GM18508 (cell line): ENCODE measurements around the gene FAR2.
"Not testable (repeated sequence)": the region's sequence is repeated elsewhere in the genome, so short reads cannot be mapped to it uniquely, and the experiment has no call there.

Experiments used
- ATAC-seq: cut with Tn5 transposase; IDR thresholded peaks from one replicate; pipeline ENCODE4 v1.9.1; 2021; ENCODE audit warnings: moderate number of reproducible peaks; ENCODE audit not compliant: insufficient read depth, unreplicated experiment

The FAR2 gene

DNA sequence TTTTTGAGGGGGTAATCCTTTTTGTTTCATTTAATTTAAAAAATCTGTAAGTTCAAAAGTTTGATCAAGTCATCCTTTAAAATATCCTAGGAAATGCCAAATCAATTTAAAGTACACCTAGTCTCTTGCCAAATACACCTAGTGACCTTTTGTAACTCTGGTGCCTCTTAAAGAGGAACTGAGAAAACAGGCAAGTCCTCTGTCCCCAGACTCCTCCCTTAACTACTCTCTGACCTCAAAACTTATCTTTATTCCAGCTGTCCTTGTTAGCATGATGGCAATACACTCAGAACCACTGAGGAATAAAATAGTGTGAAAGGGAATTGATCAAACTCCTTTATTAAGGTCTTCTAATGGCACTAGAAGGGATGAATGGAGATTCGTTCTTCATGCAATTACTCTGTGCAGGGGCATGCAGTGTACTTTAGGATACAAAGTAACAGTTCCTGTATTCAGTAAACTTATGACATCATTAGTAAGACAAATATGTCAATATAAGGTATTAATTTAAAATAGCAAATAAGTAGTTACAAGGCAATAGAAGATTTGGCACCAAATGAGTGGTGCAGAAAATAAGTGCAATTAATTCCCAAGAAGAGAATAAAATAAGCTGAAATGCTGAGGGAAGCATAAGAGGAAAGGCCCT lies 3.3 kb downstream of the FAR2 start:
- ATAC-seq, result peak; percentile 74

DNA sequence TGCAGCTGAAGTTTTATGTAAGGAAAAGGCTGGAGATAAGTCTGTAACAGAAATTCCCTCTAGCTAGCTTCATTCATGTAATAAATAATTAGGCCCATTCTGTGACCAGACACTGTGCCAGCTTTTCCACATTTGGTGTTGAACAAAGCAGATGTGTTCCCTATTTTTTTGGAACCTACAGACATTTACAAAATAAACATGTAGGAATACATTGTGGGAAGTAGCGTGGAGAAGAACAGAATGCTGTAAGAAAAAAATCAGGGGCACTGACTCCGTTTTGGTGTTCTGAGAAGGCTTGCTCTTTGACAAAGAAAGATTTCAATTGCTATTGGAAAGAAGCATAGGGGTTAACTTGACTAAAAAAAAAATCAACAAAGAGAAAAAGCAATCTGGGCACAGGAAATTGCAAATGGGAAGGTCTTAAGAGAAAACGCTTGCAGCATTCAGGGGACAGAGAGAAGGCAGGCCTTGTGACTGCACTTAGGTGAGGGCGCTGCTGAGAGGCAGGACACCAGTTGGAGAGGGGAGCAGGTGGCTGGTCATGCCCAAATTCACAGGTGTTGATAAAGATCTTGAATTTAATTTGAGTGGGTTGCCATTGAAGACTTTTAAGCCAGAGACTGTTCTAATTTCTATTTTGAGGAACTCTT lies 4.0 kb downstream of the FAR2 start:
- ATAC-seq, result no peak

DNA sequence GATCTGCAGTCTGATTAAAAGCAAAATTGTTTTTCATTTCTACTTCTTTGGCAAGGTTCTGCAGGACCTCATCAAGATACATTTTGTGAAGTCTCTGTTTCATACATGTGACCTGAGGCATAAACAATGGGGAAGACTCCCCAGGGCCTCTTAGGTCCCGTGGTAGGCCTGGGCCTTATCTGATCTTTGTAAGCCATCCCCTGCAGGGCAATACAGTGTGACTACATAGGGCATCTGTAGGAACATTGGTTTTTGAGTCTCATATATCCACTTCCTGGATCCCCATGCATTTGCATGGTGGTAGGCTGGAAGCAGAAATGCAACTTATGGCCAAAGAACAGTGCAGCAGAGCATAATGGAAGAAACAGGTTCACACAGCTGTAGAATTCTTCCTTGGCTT lies 6.0 kb downstream of the FAR2 start:
- no peak for ATAC-seq

DNA sequence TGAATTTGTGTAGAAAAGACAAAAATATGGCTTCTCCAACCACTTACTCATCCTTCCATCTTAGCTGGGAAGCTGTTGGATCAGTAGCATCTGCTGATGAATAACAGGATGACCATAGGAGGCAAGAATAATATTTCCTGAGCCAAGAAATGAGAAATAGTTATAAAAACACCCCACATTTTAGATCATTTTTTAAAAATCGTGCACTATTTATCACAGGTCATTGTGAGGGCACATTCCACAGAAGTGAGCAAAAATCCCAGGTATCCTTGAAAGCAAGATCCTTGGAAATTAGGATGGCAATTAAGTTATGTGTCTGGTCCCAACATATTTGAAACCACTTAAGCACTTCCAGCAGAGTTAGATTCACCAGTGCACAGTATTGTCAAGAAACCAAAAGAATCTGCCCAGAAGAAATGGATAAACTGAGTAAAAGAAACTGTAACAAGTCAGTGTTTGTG lies 8.4 kb downstream of the FAR2 start:
- ATAC-seq, result no peak

DNA sequence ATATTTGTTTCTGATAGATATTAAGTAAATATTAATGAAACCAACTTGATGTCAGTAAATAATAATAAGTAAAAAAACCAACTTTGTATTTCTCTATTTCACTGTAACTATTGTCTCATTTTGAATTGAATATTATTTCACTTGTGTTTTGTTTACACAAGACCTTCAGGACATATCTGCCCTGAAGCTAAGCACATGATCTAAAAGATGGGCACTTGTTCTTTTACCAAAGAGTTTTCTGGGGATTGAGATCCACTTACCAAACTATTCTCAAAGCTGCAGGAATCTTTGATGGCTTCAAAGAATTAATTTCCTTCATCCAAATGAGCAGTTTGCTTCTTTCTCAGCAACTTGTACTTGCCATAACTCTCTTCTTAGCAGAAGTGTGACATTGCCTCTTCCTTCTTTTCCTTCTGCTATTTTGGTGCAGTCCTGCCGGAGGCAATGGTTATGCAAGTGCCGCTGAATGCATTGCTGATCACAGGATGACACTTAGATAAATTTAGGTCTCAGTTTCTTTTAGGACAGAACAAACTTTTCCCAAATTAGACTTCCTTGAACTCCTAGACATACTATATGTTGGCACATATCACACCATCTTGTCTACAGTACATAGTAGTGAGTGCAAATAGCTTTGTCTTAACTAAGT lies 9.2 kb downstream of the FAR2 start:
- no peak for ATAC-seq

DNA sequence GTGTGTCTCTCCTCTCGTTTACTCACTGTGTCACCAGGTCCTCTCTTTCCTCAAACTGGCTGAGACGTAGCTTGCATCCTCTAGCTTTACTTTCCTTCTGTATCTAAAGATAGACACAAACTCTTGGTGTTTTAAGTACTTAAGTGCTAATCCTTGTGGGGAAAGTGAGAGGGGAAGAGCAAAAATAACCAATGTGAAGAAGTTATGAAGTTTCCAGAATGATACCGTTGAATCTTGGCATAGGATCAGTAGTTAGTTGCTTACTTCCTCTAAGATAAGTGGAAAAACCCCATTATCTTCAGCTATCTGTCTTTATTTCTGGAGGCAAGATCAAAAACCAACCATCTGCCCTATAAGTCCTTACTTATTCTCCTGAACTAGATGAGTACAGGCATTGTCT lies 10.6 kb downstream of the FAR2 start:
- no peak for ATAC-seq

DNA sequence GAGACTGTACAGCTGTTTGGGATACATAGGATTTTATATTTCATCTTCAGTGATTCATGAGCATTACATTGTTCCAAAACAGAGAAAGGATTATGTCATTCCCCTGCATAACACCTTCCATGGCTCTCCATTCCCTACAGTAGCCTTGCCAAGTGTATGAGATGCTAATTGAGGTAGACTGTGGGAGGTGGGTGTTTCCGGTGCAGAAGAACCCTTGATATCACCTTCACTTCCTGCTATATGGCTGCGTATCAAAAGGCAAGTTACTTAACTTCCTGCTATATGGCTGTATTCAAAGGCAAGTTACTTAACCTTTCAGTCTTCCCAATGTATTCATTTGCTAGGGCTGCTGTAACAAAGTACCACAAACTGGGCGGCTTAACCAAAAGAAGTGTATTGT lies 11.2 kb downstream of the FAR2 start:
- no peak for ATAC-seq

DNA sequence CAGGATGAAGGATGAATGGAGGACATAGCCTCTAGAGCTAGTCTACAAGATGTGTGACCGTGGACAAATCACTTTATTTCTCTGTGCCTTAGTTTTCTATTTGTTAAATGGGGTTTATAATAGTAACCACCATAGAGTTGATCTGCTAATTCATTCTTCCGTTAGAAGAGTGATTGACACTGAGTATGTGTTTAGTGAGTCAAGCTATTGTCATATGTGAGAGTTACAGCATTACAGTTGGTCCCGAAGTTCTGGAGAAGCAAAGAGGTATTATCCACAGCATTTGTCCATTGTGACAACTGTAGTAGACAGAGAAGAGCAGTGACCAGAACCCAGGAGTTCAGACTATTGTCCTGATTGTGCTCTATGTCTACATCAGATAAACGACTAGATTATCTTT lies 14.1 kb downstream of the FAR2 start:
- ATAC-seq, result no peak

DNA sequence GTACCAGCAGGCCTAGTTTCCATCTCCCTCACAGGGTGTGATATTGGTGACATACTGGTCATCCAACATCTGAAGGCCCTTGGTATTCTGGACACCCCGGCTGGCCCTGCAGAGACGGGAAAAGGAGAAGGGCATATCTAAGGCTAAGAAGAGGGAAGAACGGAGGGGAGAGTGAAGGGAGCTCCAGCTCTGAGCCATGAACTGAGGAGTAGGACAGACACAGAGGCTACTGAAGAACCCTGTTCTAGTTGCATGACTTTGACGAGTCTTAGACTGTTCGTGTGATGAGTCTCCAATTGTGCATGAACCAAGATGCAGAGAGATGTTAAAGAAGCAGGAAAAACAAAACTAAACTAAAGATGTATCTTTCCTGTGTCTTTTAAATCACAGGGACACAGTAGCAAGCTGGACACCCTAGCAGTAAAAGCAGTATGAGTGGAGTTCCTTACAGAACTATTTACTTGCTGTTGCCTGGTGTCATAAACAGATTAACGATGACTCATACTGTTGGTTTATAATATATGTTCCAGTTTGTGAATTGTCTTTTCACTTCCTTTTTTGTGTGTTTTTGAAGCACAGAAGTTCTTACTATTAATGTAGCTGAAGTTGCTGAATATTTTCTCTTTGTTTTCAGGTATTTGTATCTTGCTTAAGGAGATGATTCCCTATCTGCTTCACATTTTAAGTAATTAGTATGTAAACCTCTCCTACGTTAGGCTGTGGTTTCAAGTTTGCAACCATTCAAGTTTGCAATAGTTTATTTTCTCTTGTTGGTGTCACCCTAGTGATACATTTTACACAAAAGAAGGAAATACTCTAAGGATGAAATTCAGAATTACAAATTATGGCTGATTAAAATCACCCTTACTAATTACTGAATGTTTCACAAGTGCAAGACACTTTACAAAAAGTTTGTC lies 15.7 kb downstream of the FAR2 start:
- peak; percentile 100 for ATAC-seq

DNA sequence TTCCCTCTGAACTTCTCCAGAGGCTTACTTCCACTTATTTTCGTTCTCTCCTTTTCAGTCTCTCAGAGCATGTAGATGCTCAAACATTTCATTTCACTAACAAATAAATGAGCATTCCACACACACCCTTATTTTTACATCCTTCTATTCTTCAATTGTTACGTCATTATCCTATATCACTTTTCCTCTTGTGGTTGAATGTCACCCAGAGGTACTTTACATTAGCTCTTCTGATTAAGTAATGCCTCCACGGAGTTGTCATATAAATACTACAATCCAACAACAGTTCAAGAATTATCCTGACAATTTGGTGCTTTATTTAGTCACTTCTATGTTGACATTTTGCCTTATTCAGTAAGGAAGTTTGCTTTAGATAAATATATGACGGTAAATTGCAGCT lies 18.4 kb downstream of the FAR2 start:
- ATAC-seq, result no peak

DNA sequence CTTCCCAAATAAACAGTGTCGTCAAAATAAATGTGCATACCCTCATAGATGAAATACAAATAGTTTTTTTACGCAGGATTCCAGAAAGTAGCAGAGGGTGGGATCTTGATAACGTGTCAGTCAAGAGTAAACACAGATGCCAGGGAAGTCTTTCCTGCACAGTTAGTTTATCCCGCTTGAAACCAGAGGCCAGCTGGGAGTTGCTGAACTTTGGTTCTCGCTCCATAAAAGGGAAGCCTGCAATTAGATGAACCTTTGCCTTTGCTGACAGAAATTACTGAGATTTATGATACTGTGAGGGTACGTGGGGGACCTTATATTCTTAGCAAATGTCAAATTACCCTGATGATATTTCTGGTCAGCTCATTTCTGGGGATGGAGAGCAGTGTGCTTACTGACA lies 18.9 kb downstream of the FAR2 start:
- ATAC-seq, result no peak

DNA sequence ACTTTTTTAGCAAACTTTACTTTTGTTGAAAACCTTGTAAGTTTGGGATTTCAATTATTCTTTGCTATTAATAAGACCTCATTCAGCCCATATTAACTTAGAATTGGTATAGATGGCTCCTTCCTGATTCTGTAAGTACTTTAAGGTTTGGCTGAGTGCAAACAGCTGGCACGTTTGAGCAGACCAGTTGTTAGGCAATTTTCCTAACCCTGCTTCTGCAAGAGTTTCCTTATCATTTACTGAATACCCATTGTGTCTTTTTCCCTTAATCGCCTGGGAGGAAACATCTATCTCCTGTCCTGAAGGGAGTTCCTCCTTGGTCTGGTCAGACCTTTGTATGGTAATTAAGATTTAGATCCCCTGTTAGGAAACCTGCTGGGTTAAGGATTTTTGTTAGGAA lies 20.9 kb downstream of the FAR2 start:
- not testable (repeated sequence) for ATAC-seq

DNA sequence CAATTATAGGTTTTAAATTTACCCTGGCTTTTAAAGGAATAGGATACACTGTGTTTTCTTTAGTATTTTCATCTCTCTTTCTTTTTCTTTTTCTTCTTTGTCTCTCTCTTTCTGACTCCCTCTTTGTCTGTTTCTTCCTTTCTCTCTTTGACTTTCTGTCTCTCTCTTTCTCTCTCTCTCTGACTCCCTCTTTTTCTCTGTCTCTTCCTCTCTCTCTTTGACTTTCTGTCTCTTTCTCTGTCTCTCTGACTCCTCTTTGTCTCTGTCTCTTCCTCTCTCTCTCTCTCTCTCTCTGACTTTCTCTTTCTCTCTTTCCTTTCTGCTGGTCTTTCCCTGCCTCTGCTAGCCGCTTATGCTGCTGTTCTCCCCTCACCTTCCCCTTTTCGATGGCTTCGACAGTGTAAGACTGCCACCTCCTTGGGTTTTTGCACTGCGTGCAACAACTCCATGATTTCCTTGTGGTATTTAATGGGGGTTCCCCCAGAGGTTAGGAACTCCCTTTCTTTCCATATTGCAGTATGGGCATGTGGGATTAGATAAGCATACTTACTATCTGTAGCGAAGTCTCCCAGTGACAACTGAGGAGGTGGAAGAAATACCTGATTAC lies 21.5 kb downstream of the FAR2 start:
- not testable (repeated sequence) for ATAC-seq

DNA sequence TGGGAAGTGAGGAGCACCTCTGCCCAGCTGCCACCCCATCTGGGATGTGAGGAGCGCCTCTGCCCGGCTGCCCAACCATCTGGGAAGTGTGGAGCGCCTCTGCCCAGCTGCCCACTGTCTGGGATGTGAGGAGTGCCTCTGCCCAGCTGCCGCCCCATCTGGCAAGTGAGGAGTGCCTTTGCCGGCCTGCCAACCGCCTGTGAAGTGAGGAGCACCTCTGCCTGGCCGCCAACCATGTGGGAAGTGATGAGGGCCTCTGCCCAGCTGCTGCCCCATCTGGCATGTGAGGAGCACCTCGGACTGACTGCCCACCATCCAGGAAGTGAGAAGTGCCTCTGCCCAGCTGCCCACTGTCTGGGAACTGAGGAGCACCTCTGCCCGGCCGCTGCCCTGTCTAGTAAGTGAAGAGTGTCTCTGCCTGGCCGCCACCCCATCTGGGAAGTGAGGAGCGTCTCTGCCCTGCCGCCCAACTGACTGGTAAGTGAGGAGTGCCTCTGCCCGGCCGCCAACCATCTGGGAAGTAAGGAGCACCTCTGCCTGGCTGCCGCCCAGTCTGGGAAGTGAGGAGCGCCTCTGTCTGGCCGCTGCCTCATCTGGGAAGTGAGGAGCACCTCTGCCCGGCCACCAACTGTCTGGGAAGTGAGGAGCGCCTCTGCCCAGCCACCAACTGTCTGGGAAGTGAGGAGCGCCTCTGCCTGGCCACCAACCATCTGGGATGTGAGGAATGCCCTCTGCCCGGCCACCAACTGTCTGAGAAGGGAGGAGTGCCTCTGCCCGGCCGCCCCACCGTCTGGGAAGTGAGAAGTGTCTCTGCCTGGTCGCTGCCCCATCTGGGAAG lies 22.6 kb downstream of the FAR2 start:
- no peak for ATAC-seq

DNA sequence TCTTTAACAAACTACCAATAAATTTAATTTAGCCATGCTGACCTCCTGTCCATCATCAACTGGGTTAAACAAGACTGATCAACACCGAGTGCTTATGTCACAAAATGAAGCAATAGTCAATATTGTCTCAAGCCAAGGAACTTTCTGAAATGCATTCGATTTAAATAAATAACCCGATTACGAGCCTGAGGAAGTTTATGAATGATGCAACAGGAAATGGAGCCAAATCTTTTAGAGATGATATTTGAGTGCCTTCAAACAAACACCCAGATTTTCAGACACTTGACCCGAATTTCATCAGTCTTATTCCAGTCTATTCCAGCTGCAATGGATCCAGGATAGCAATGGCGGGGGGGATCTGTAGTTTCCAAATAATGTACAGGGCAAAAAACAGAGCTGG lies 27.9 kb downstream of the FAR2 start:
- no peak for ATAC-seq

DNA sequence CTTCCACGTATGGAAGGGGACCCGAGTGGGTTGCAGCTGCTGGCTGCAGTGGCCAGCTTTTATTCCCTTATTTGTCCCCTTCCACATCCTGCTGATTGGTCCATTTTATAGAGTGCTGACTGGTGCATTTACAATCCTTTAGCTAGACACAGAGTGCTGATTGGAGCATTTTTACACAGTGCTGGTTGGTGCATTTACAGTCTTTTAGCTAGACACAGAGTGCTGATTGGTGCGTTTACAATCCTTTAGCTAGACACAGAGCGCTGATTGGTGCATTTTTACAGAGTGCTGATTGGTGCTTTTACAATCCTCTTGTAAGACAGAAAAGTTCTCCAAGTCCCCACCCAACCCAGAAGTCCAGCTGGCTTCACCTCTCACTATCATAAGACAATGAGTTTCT lies 33.2 kb downstream of the FAR2 start:
- ATAC-seq, result not testable (repeated sequence)

DNA sequence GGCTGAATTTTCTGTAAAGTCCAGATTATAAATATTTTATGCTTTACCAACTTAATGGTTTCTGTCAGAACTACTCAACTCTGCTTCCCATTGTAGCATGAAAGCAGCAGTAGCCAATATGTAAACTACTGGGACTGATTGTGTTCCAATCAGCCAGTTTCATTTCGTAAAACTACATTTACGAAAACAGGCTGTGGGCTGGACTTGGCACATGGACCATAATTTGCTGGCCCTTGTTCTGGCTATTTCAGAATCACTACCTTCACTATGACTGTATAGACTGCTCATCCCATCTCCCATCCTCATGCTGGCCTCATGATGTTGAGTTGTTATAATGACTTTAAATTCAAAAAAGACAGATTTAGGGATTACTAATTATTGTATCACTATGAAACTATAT lies 38.7 kb downstream of the FAR2 start:
- ATAC-seq, result no peak

DNA sequence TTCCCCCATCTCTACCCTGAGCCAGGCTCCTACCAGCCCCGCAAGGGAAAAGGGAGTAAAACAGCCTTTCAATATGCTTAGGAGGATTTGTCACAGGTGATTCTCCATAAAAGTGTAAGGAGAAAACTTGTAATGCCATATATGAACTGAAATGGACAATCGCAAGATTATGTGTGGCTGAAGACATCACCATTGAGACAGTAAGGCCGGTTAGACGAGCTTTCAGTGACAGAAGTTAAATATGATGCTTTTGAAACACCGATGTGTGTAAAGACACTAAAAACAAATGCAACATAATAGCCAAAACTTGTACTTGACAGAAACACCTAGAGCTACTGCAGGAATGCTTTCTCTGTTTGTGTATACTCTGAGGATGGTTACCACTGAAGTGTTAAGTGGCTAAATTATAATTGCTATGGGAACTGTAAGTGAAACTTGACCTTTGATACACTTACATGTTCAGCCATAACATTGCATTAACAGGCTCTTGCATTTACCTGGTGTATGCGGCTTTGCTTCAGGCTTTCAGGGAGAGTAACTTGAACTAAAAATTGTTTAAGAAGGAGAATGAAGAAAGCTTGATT lies 42.3 kb downstream of the FAR2 start:
- ATAC-seq, result no peak

DNA sequence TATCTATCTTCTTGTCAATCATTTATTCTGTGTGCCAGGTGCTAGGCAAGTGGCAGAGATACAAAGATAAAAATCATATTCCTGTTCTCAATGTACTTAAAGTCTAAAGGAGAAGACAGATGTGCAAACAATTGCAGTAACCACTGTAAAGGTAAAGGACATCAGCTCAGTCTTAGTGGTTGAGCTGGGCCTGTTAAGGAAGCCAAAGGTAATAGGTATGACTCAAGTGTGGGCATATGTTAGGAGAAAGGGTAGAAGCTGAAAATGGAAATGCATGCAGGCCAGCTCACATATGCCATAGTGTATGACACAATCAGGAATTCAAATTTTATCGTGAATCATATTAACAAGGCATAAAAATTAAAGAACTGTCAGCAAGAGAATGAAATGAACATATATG lies 49.8 kb downstream of the FAR2 start:
- no peak for ATAC-seq
